H1 (cell line): ENCODE data around the gene TBC1D26. TPM values are rescaled to one million over a fixed set of nuclear protein-coding genes. Genes with fewer than 3 reads are reported as not detected.
"Not testable (repeated sequence)": the region's sequence is repeated elsewhere in the genome, so short reads cannot be mapped to it uniquely, and the experiment has no call there.

Source experiments
- CTCF ChIA-PET: fragments of 300-600 bp; sonication (Branson Sonifier 250); formaldehyde crosslinking; loops from one replicate; lab custom pipeline; 2021; ENCODE audit not compliant: partially characterized antibody; lab: Charles Lee
- POLR2A ChIA-PET: fragments of 300-600 bp; sonication (Branson Sonifier 250); formaldehyde crosslinking; loops from one replicate; lab custom pipeline; 2021; ENCODE audit warnings: inconsistent platforms; ENCODE audit not compliant: partially characterized antibody; lab: Charles Lee
- DNase-seq, 2 experiments: peaks; one replicate each; pipeline versions ENCODE4 v3.0.0 to v3.0.0-alpha.2; 2010 to 2022; ENCODE audit warnings: low spot score in 2 of 2, low read depth in 1 of 2, mixed read lengths in 1 of 2
- FAIRE-seq: peaks from 2 replicates; lab custom pipeline; 2011; peaks lifted over from hg19 to GRCh38; lab: Jason Lieb, UNC
- H2AFZ ChIP-seq: 2 replicates; pipeline ENCODE4 v1.8.1; 2012; ENCODE audit warnings: low read length, inconsistent platforms
- H2AK5ac ChIP-seq: 2 replicates; pipeline ENCODE4 v1.6.1; 2013; ENCODE audit warnings: low read depth, low read length
- H2BK120ac ChIP-seq: replicated peaks from 2 replicates; pipeline ENCODE3; 2013; ENCODE audit warnings: low read depth, low read length, inconsistent platforms
- H2BK12ac ChIP-seq: 2 replicates; pipeline ENCODE4 v1.6.1; 2013; ENCODE audit warnings: low read depth, low read length
- H2BK15ac ChIP-seq: 2 replicates; pipeline ENCODE4 v1.6.1; 2013; ENCODE audit warnings: low read length
- H2BK20ac ChIP-seq: 2 replicates; pipeline ENCODE4 v1.6.1; 2013; ENCODE audit warnings: low read length
- H2BK5ac ChIP-seq: 2 replicates; pipeline ENCODE4 v1.6.1; 2013; ENCODE audit warnings: low read depth, low read length
- H3K14ac ChIP-seq: 2 replicates; pipeline ENCODE4 v1.6.1; 2013; ENCODE audit warnings: inconsistent platforms; ENCODE audit not compliant: insufficient read length
- H3K18ac ChIP-seq: 2 replicates; pipeline ENCODE4 v1.6.1; 2013; ENCODE audit warnings: low read length; ENCODE audit errors: extremely low read depth
- H3K23ac ChIP-seq: 2 replicates; pipeline ENCODE4 v1.6.1; 2013; ENCODE audit warnings: inconsistent platforms; ENCODE audit not compliant: insufficient read length
- H3K23me2 ChIP-seq: 2 replicates; pipeline ENCODE4 v1.6.1; 2013; ENCODE audit warnings: low read depth, low read length
- H3K27ac ChIP-seq: 2 replicates; pipeline ENCODE4 v1.6.1; 2011; ENCODE audit warnings: low read depth, low read length, inconsistent platforms
- H3K27me3 ChIP-seq, 4 experiments: replicated peaks in 1 of 4; 1 replicate in 1 of 4; 2 replicates in 3 of 4; pipeline versions ENCODE4 v1.6.1 to v1.8.1; 2011 to 2013; ENCODE audit warnings: low read length in 3 of 4, mild to moderate bottlenecking in 3 of 4, inconsistent platforms in 2 of 4, mixed read lengths in 2 of 4, moderate library complexity in 1 of 4; ENCODE audit not compliant: control insufficient read depth in 3 of 4, insufficient read depth in 3 of 4; ENCODE audit errors: extremely low read depth in 1 of 4
- H3K36me3 ChIP-seq, 4 experiments: 2 replicates each; pipeline versions ENCODE4 v1.6.1 to v1.8.1; 2011 to 2013; ENCODE audit warnings: mild to moderate bottlenecking in 4 of 4, low read length in 3 of 4, moderate library complexity in 2 of 4, control low read depth in 1 of 4, inconsistent platforms in 1 of 4; ENCODE audit not compliant: insufficient read depth in 4 of 4, control insufficient read depth in 2 of 4
- H3K4ac ChIP-seq: replicated peaks from 2 replicates; pipeline ENCODE3; 2013; ENCODE audit warnings: low read length, low read depth, mixed read lengths, inconsistent platforms; ENCODE audit not compliant: insufficient read length
- H3K4me1 ChIP-seq, 4 experiments: replicated peaks in 1 of 4; 1 replicate in 1 of 4; 2 replicates in 3 of 4; pipeline versions ENCODE4 v1.6.1 to v1.8.1; 2011 to 2013; ENCODE audit warnings: low read length in 3 of 4, inconsistent platforms in 2 of 4, mixed read lengths in 1 of 4; ENCODE audit not compliant: insufficient read depth in 4 of 4, control insufficient read depth in 3 of 4
- H3K4me2 ChIP-seq, 2 experiments: 2 replicates each; pipeline versions ENCODE4 v1.6.1 to v1.8.1; 2011 to 2013; ENCODE audit warnings: low read depth in 2 of 2, low read length in 2 of 2, control low read depth in 1 of 2, inconsistent platforms in 1 of 2, mild to moderate bottlenecking in 1 of 2; ENCODE audit not compliant: insufficient read depth in 1 of 2
- H3K4me3 ChIP-seq, 4 experiments: fragments of 200-600, 300-600 bp in 1 of 4; sonication (generic), shearing (Covaris generic), sonication (Bioruptor Twin) in 1 of 4; 2 replicates each; pipeline versions ENCODE4 v1.5.1 to v1.8.1; 2011 to 2016; ENCODE audit warnings: low read length in 4 of 4, low read depth in 3 of 4, control low read depth in 2 of 4, inconsistent platforms in 2 of 4, mild to moderate bottlenecking in 2 of 4, mixed read lengths in 1 of 4, moderate library complexity in 1 of 4; ENCODE audit not compliant: insufficient read depth in 2 of 4; ENCODE audit errors: extremely low read depth in 1 of 4
- H3K56ac ChIP-seq: replicated peaks from 2 replicates; pipeline ENCODE3; 2013; ENCODE audit warnings: low read depth, mild to moderate bottlenecking, mixed read lengths, low read length, inconsistent platforms; ENCODE audit not compliant: insufficient read length
- H3K79me1 ChIP-seq: 2 replicates; pipeline ENCODE4 v1.6.1; 2013; ENCODE audit warnings: low read depth, low read length, control low read depth
- H3K79me2 ChIP-seq, 2 experiments: 2 replicates each; pipeline versions ENCODE4 v1.6.1 to v1.8.1; 2012 to 2013; ENCODE audit warnings: low read length in 2 of 2, mild to moderate bottlenecking in 2 of 2, inconsistent platforms in 1 of 2; ENCODE audit not compliant: insufficient read depth in 2 of 2, control insufficient read depth in 1 of 2
- H3K9ac ChIP-seq, 4 experiments: replicated peaks in 1 of 4; 1 replicate in 1 of 4; 2 replicates in 3 of 4; pipeline versions ENCODE4 v1.6.1 to v1.8.1; 2011 to 2013; ENCODE audit warnings: low read depth in 3 of 4, low read length in 3 of 4, control low read depth in 2 of 4, mild to moderate bottlenecking in 2 of 4, moderate library complexity in 2 of 4, inconsistent platforms in 1 of 4; ENCODE audit errors: extremely low read depth in 1 of 4
- H3K9me3 ChIP-seq, 2 experiments: 2 replicates each; pipeline versions ENCODE4 v1.6.1 to v1.8.1; 2012 to 2013; ENCODE audit warnings: mild to moderate bottlenecking in 2 of 2, moderate library complexity in 2 of 2, control low read depth in 1 of 2, inconsistent platforms in 1 of 2, low read depth in 1 of 2, low read length in 1 of 2, mixed read lengths in 1 of 2; ENCODE audit not compliant: insufficient read depth in 2 of 2
- H4K20me1 ChIP-seq, 2 experiments: replicated peaks in 1 of 2; 2 replicates each; pipeline versions ENCODE3 to v1.8.1; 2011 to 2013; ENCODE audit warnings: inconsistent platforms in 2 of 2, low read length in 2 of 2, mild to moderate bottlenecking in 1 of 2; ENCODE audit not compliant: insufficient read depth in 2 of 2, control insufficient read depth in 1 of 2
- H4K5ac ChIP-seq: 2 replicates; pipeline ENCODE4 v1.6.1; 2013; ENCODE audit warnings: low read length, low read depth, mixed read lengths, inconsistent platforms; ENCODE audit not compliant: insufficient read length
- H4K8ac ChIP-seq: 2 replicates; pipeline ENCODE4 v1.8.0; 2013; ENCODE audit warnings: mild to moderate bottlenecking, moderate library complexity, low read length, inconsistent platforms; ENCODE audit not compliant: insufficient read depth; ENCODE audit errors: extremely low read depth
- H4K91ac ChIP-seq: replicated peaks from 2 replicates; pipeline ENCODE3; 2013; ENCODE audit warnings: low read length, mixed read lengths, inconsistent platforms; ENCODE audit not compliant: insufficient read length
- WGBS, 2 experiments: shearing (Covaris generic) in 1 of 2; methylation state at CpG; one replicate each; pipeline versions ENCODE4 v1.1.6 to v1.1.7; 2013 to 2015; ENCODE audit warnings: low lambda C conversion rate in 2 of 2, mixed read lengths in 2 of 2, inconsistent platforms in 1 of 2, low coverage in 1 of 2, missing lambda C conversion rate in 1 of 2; ENCODE audit not compliant: insufficient replicate concordance in 2 of 2, insufficient coverage in 1 of 2, insufficient read length in 1 of 2; ENCODE audit errors: extremely low coverage in 1 of 2, missing lambda C conversion rate in 1 of 2; 5-methylcytosine and 5-hydroxymethylcytosine counted together
- polyA plus RNA-seq, 7 experiments: library from polyadenylated mRNA; depleted of rRNA in 3 of 7; stranded (reverse) in 5 of 7; unstranded in 2 of 7; fragments of >200 nt in 5 of 7; fragments of 200-250 nt in 2 of 7; gene quantifications; 1 replicate in 5 of 7; 2 replicates in 1 of 7; 4 replicates in 1 of 7; pipeline versions ENCODE4 v1.2.1 to v1.2.3, GENCODE V29; 2011 to 2013; ENCODE audit warnings: missing spikeins in 2 of 7, mixed read lengths in 2 of 7
- total RNA-seq: library from RNA; stranded (reverse); fragmentation: NEBNext Ultra II Directional; extraction: Animal tissue kit (Norgen Biotek cat#: 25700); gene quantifications from 2 replicates; pipeline ENCODE4 v1.2.1, GENCODE V29; 2021

Gene TBC1D26
- total and polyA plus RNA-seq, 2 of the 8 experiments (the other 6 are each of a cell fraction or from before 2014, with no cell fraction given) = 0.84 to 1.4 TPM

- H3K4me3 ChIP-seq, H3K9ac ChIP-seq, H3K4me1 ChIP-seq, H3K27ac ChIP-seq, H3K4me2 ChIP-seq, H4K8ac ChIP-seq, H3K18ac ChIP-seq, CTCF ChIA-PET, H3K79me1 ChIP-seq, H2BK120ac ChIP-seq, H3K23ac ChIP-seq, H3K23me2 ChIP-seq, H2AK5ac ChIP-seq, H3K9me3 ChIP-seq, H3K79me2 ChIP-seq, H2BK15ac ChIP-seq, H2BK20ac ChIP-seq, H3K4ac ChIP-seq, POLR2A ChIA-PET, H3K56ac ChIP-seq, H3K27me3 ChIP-seq, H3K36me3 ChIP-seq, H4K5ac ChIP-seq, DNase-seq, H4K91ac ChIP-seq, FAIRE-seq, H3K14ac ChIP-seq, H4K20me1 ChIP-seq, H2BK5ac ChIP-seq, H2AFZ ChIP-seq, H2BK12ac ChIP-seq: not testable (repeated sequence)
- WGBS, 2 experiments = 67% methylated on average over 3 of the region's 5 CpGs; no CpG with 5 or more reads in 1 of the 2 experiments
Measured at GRCh38 chr17:15736578-15736977, 4.5 kb downstream of the TBC1D26 start.
